GM18858 (cell line): ENCODE results near the gene SYNE4.
"Not testable (repeated sequence)": the region's sequence is repeated elsewhere in the genome, so short reads cannot be mapped to it uniquely, and the experiment has no call there.

Experiments
- ATAC-seq: cut with Tn5 transposase; IDR thresholded peaks from one replicate; pipeline ENCODE4 v1.9.1; 2021; ENCODE audit not compliant: unreplicated experiment

SYNE4 gene

GRCh38 chr19:35957411-35957810 is 51.2 kb downstream of the SYNE4 start:
- not testable (repeated sequence) for ATAC-seq

- ATAC-seq = no peak
These were observed 52.6 kb downstream of the SYNE4 start for GRCh38 chr19:35955881-35956634.
